ENCODE results near the gene TMEM63C. TPM values are rescaled to one million over a fixed set of nuclear protein-coding genes. Genes with fewer than 3 reads are reported as not detected.

Gene TMEM63C
- total RNA-seq, 1 experiment from 2014 or later, result 0.13 TPM

- Histone ChIP-seq H3K27ac (ENCODE audit: low read depth, low read length, poor library complexity, severe bottlenecking) (no peak overlapping the region), H3K27me3 (replicated peaks; ENCODE audit: insufficient read depth, low read depth, low read length, poor library complexity) (no peaks in the 10 kb centered on the region), H3K36me3 (ENCODE audit: insufficient read depth, low read length, poor library complexity, severe bottlenecking) (no peaks in the 10 kb centered on the region), H3K9me3 (ENCODE audit: low read depth, low read length, poor library complexity, severe bottlenecking) (peaks cover 3% of the 10 kb centered on the region), H3K4me3 (ENCODE audit: low read depth, low read length, poor library complexity, severe bottlenecking) (no peak overlapping the region), H3K4me1 (ENCODE audit: insufficient read depth, low read length, poor library complexity, severe bottlenecking) (no peaks in the 10 kb centered on the region)
- DNase-seq (ENCODE audit: low spot score), result no peak
- no TSS peak for BruUV-seq (replicated peaks)
- intact Hi-C loops (cut with micrococcal nuclease; ENCODE audit: unreplicated experiment), result no loop called here
- ChIA-PET CTCF (no interaction called here), POLR2A (ENCODE audit: low non-redundant PET) (no interaction called here)
- TF ChIP-seq EZH2 (IDR thresholded peaks at IDR 0.05; ENCODE audit: borderline replicate concordance, low read depth, low read length, poor library complexity, severe bottlenecking) (no peak), CTCF (conservative IDR thresholded peaks at IDR 0.05; ENCODE audit: low read depth, low read length) (no peak)
Measured at GRCh38 chr14:77175843-77176242, 5.8 kb upstream of the TMEM63C start.

GRCh38 chr14:77177702-77178101 is 3.9 kb upstream of the TMEM63C start:
- intact Hi-C loops (cut with micrococcal nuclease; ENCODE audit: unreplicated experiment), result no loop called here
- H3K4me1 ChIP-seq (ENCODE audit: insufficient read depth, low read length, poor library complexity, severe bottlenecking), result peaks cover 7% of the 10 kb centered on the region
- ChIA-PET POLR2A (ENCODE audit: low non-redundant PET) (interaction anchor here (0.6 kb wide), 1 partner anchor 25 kb away, joined by 3 read pairs; no protein-coding TSS in a partner anchor), CTCF (no interaction called here)
- H3K36me3 ChIP-seq (ENCODE audit: insufficient read depth, low read length, poor library complexity, severe bottlenecking), result no peaks in the 10 kb centered on the region
- no peak overlapping the region for H3K27ac ChIP-seq (ENCODE audit: low read depth, low read length, poor library complexity, severe bottlenecking)
- no peak overlapping the region for H3K4me3 ChIP-seq (ENCODE audit: low read depth, low read length, poor library complexity, severe bottlenecking)
- no TSS peak for BruUV-seq (replicated peaks)
- H3K27me3 ChIP-seq (replicated peaks; ENCODE audit: insufficient read depth, low read depth, low read length, poor library complexity), result no peaks in the 10 kb centered on the region
- H3K9me3 ChIP-seq (ENCODE audit: low read depth, low read length, poor library complexity, severe bottlenecking), result no peaks in the 10 kb centered on the region
- no peak for DNase-seq (ENCODE audit: low spot score)
- TF ChIP-seq EZH2 (IDR thresholded peaks at IDR 0.05; ENCODE audit: borderline replicate concordance, low read depth, low read length, poor library complexity, severe bottlenecking) (no peak), CTCF (conservative IDR thresholded peaks at IDR 0.05; ENCODE audit: low read depth, low read length) (no peak)

- Histone ChIP-seq H3K4me3 (ENCODE audit: low read depth, low read length, poor library complexity, severe bottlenecking) (no peak overlapping the region), H3K27me3 (replicated peaks; ENCODE audit: insufficient read depth, low read depth, low read length, poor library complexity) (no peaks in the 10 kb centered on the region), H3K4me1 (ENCODE audit: insufficient read depth, low read length, poor library complexity, severe bottlenecking) (peaks cover 7% of the 10 kb centered on the region), H3K9me3 (ENCODE audit: low read depth, low read length, poor library complexity, severe bottlenecking) (no peaks in the 10 kb centered on the region), H3K36me3 (ENCODE audit: insufficient read depth, low read length, poor library complexity, severe bottlenecking) (no peaks in the 10 kb centered on the region), H3K27ac (ENCODE audit: low read depth, low read length, poor library complexity, severe bottlenecking) (no peak overlapping the region)
- DNase-seq (ENCODE audit: low spot score), result no peak
- ChIA-PET POLR2A (ENCODE audit: low non-redundant PET) (interaction anchor here (0.6 kb wide), 1 partner anchor 26 kb away, joined by 3 read pairs; no protein-coding TSS in a partner anchor), CTCF (no interaction called here)
- no TSS peak for BruUV-seq (replicated peaks)
- intact Hi-C loops (cut with micrococcal nuclease; ENCODE audit: unreplicated experiment), result no loop called here
- TF ChIP-seq CTCF (conservative IDR thresholded peaks at IDR 0.05; ENCODE audit: low read depth, low read length) (no peak), EZH2 (IDR thresholded peaks at IDR 0.05; ENCODE audit: borderline replicate concordance, low read depth, low read length, poor library complexity, severe bottlenecking) (no peak)
Measured at GRCh38 chr14:77178656-77179055, 2.9 kb upstream of the TMEM63C start.

Data from A673 (cell line).